SK-N-SH treated with all-trans-retinoic acid at 6 μM for 48 hours (cell line): ENCODE results near the gene TAAR6.

Experiments
- ATAC-seq: fragments of 200-7000 bp; cut with Tn5 transposase; 3 replicates; pipeline ENCODE4 v1.9.1; 2020; ENCODE audit warnings: mild to moderate bottlenecking, moderate library complexity
- BACH2 ChIP-seq: fragments of 250-450 bp; sonication (Bioruptor Pico); IDR thresholded peaks from 2 replicates; pipeline ENCODE4 v1.9.0; 2021; ENCODE audit warnings: mild to moderate bottlenecking, borderline replicate concordance
- CSDC2 ChIP-seq: fragments of 250-450 bp; sonication (Bioruptor Pico); IDR thresholded peaks from 2 replicates; pipeline ENCODE4 v1.5.0; 2020; ENCODE audit warnings: mild to moderate bottlenecking, moderate library complexity
- ESRRG ChIP-seq: fragments of 250-450 bp; sonication (Bioruptor Pico); IDR thresholded peaks from 2 replicates; pipeline ENCODE4 v1.6.1; 2021; ENCODE audit warnings: mild to moderate bottlenecking
- GLIS3 ChIP-seq: fragments of 250-450 bp; sonication (Bioruptor Pico); IDR thresholded peaks from 2 replicates; pipeline ENCODE4 v1.5.0; 2020; ENCODE audit warnings: mild to moderate bottlenecking, moderate library complexity
- ISL1 ChIP-seq: fragments of 250-450 bp; sonication (Bioruptor Pico); IDR thresholded peaks from 2 replicates; pipeline ENCODE4 v2.1.2; 2022; ENCODE audit warnings: mild to moderate bottlenecking, moderate library complexity
- OSR1 ChIP-seq: fragments of 250-450 bp; sonication (Bioruptor Pico); IDR thresholded peaks from 2 replicates; pipeline ENCODE4 v1.8.0; 2022; ENCODE audit warnings: moderate library complexity, mild to moderate bottlenecking, inconsistent platforms
- PPARA ChIP-seq: fragments of 250-450 bp; sonication (Bioruptor Pico); IDR thresholded peaks from 2 replicates; pipeline ENCODE4 v1.5.0; 2020; ENCODE audit warnings: mild to moderate bottlenecking, borderline replicate concordance
- RARB ChIP-seq: fragments of 250-450 bp; sonication (Bioruptor Pico); IDR thresholded peaks from 2 replicates; pipeline ENCODE4 v1.8.0; 2021; ENCODE audit warnings: mild to moderate bottlenecking, moderate library complexity
- SNAI2 ChIP-seq: fragments of 250-450 bp; sonication (Bioruptor Pico); IDR thresholded peaks from 2 replicates; pipeline ENCODE4 v1.5.0; 2020; ENCODE audit warnings: mild to moderate bottlenecking, moderate library complexity
- TCF4 ChIP-seq: fragments of 250-450 bp; sonication (Bioruptor Pico); IDR thresholded peaks from 2 replicates; pipeline ENCODE4 v1.8.0; 2021; ENCODE audit warnings: mild to moderate bottlenecking, moderate library complexity, borderline replicate concordance
- TOX ChIP-seq: fragments of 250-450 bp; sonication (Bioruptor Pico); IDR thresholded peaks from 2 replicates; pipeline ENCODE4 v1.8.0; 2021; ENCODE audit warnings: mild to moderate bottlenecking, moderate library complexity, borderline replicate concordance
- ZC3H10 ChIP-seq: fragments of 250-450 bp; sonication (Bioruptor Pico); IDR thresholded peaks from 2 replicates; pipeline ENCODE4 v1.5.1; 2021; ENCODE audit warnings: mild to moderate bottlenecking, moderate library complexity
- ZFP3 ChIP-seq: fragments of 250-450 bp; sonication (Bioruptor Pico); IDR thresholded peaks from 2 replicates; pipeline ENCODE4 v1.5.0; 2020; ENCODE audit warnings: mild to moderate bottlenecking, moderate library complexity
- ZFP30 ChIP-seq: fragments of 450-650 bp; formaldehyde crosslinking; IDR thresholded peaks from 2 replicates; pipeline ENCODE4 v1.5.0; 2022; ENCODE audit warnings: mild to moderate bottlenecking, moderate library complexity
- ZNF565 ChIP-seq: fragments of 450-650 bp; formaldehyde crosslinking; conservative IDR thresholded peaks from 2 replicates; pipeline ENCODE4 v1.5.0; 2020; ENCODE audit warnings: low read depth, mild to moderate bottlenecking, moderate library complexity
- ZNF70 ChIP-seq: fragments of 450-650 bp; formaldehyde crosslinking; IDR thresholded peaks from 2 replicates; pipeline ENCODE4 v1.5.0; 2020; ENCODE audit warnings: mild to moderate bottlenecking, moderate library complexity
- ZNF8 ChIP-seq: fragments of 450-650 bp; formaldehyde crosslinking; IDR thresholded peaks from 2 replicates; pipeline ENCODE4 v1.5.0; 2020; ENCODE audit warnings: mild to moderate bottlenecking, moderate library complexity
- TF ChIP-seq, protein P1 (sequence below): fragments of 250-450 bp; sonication (Bioruptor Pico); IDR thresholded peaks from 2 replicates; pipeline ENCODE4 v1.5.0; 2020; ENCODE audit warnings: mild to moderate bottlenecking, moderate library complexity
- TF ChIP-seq, protein P2 (sequence below): fragments of 250-450 bp; sonication (Bioruptor Pico); IDR thresholded peaks from 2 replicates; pipeline ENCODE4 v1.5.1; 2021; ENCODE audit warnings: mild to moderate bottlenecking, moderate library complexity
- TF ChIP-seq, protein P3 (sequence below): fragments of 250-450 bp; sonication (Bioruptor Pico); IDR thresholded peaks from 2 replicates; pipeline ENCODE4 v1.5.1; 2020; ENCODE audit warnings: low read depth, mild to moderate bottlenecking, moderate library complexity
- TF ChIP-seq, protein P4 (sequence below): fragments of 250-450 bp; sonication (Bioruptor Pico); IDR thresholded peaks from 2 replicates; pipeline ENCODE4 v1.8.0; 2020; ENCODE audit warnings: mild to moderate bottlenecking, moderate library complexity, borderline replicate concordance

The TAAR6 gene

DNA sequence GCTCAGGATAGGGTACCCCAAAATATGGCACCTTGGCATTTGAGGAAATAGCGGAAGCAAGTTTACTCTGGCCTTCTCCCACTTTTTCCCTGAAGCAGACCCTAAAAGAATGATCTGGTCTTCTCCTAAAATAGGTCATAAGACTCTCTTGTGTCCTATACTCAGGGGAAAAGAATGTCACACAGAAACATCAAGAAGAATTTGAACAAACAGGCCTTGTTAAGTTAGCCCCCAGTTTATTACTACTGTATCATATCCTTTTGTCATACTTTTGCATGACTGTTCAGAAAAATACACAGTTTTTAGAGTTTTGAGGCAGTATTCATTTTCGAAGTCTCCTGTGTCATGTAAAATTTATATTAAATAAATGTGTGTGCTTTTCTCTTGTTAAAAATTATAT is 41.5 kb downstream of the TAAR6 start:
- TF ChIP-seq CSDC2 = no peak
- TF ChIP-seq TOX (CRISPR knock-in tag) = no peak
- TF ChIP-seq GLIS3 (CRISPR knock-in tag) = no peak
- no peak for TF ChIP-seq ZNF565 (CRISPR knock-in tag)
- no peak for TF ChIP-seq TCF4 (CRISPR knock-in tag)
- no peak for TF ChIP-seq ZNF8
- no peak for TF ChIP-seq SNAI2
- no peak for TF ChIP-seq RARB
- TF ChIP-seq, protein P1, sequence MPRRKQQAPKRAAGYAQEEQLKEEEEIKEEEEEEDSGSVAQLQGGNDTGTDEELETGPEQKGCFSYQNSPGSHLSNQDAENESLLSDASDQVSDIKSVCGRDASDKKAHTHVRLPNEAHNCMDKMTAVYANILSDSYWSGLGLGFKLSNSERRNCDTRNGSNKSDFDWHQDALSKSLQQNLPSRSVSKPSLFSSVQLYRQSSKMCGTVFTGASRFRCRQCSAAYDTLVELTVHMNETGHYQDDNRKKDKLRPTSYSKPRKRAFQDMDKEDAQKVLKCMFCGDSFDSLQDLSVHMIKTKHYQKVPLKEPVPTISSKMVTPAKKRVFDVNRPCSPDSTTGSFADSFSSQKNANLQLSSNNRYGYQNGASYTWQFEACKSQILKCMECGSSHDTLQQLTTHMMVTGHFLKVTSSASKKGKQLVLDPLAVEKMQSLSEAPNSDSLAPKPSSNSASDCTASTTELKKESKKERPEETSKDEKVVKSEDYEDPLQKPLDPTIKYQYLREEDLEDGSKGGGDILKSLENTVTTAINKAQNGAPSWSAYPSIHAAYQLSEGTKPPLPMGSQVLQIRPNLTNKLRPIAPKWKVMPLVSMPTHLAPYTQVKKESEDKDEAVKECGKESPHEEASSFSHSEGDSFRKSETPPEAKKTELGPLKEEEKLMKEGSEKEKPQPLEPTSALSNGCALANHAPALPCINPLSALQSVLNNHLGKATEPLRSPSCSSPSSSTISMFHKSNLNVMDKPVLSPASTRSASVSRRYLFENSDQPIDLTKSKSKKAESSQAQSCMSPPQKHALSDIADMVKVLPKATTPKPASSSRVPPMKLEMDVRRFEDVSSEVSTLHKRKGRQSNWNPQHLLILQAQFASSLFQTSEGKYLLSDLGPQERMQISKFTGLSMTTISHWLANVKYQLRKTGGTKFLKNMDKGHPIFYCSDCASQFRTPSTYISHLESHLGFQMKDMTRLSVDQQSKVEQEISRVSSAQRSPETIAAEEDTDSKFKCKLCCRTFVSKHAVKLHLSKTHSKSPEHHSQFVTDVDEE (CRISPR knock-in tag) = no peak
- TF ChIP-seq, protein P2, sequence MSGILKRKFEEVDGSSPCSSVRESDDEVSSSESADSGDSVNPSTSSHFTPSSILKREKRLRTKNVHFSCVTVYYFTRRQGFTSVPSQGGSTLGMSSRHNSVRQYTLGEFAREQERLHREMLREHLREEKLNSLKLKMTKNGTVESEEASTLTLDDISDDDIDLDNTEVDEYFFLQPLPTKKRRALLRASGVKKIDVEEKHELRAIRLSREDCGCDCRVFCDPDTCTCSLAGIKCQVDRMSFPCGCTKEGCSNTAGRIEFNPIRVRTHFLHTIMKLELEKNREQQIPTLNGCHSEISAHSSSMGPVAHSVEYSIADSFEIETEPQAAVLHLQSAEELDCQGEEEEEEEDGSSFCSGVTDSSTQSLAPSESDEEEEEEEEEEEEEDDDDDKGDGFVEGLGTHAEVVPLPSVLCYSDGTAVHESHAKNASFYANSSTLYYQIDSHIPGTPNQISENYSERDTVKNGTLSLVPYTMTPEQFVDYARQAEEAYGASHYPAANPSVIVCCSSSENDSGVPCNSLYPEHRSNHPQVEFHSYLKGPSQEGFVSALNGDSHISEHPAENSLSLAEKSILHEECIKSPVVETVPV (CRISPR knock-in tag) = no peak
- no peak for TF ChIP-seq ZC3H10
- TF ChIP-seq ESRRG = no peak
- no peak for TF ChIP-seq OSR1 (CRISPR knock-in tag)
- TF ChIP-seq, all 23 proteins: peak for 0
- no peak for ATAC-seq

DNA sequence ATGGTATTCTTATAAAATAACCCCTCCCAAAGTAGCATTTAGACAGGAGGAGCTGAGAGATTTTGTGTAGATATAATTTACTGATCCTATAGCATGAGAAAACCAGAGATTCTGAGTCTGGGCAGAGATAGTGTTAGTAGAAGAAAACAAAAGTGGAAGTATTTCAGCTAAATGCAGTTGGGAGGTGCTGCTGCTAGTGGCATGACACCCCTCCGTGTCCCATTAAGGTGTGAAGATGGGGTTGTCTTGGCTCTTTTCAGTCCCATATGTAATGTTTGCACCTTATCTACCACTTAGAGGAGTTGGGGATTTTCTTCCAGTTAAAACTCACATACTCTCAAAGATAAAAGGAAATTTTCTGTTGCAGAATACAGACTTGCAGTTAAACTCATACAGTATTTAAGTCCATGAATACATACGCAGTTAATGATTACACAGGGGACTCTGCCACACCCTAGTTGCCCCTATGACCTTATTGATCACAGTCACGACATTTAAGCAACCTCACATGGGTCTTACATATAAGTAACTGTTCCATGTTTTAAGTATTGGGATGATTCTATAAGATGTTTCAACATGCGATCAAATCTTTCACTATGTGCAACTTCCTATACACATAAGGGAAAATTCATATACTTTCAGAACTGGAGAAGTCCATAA is 42.5 kb downstream of the TAAR6 start:
- ATAC-seq = no peak
- TF ChIP-seq PPARA (CRISPR knock-in tag) = no peak
- no peak for TF ChIP-seq GLIS3 (CRISPR knock-in tag)
- TF ChIP-seq ESRRG = no peak
- no peak for TF ChIP-seq RARB
- TF ChIP-seq CSDC2 = no peak
- TF ChIP-seq ZFP30 (CRISPR knock-in tag) = no peak
- TF ChIP-seq, protein P1 (CRISPR knock-in tag) = no peak
- TF ChIP-seq BACH2 (CRISPR knock-in tag) = no peak
- TF ChIP-seq ZC3H10 = no peak
- no peak for TF ChIP-seq TCF4 (CRISPR knock-in tag)
- TF ChIP-seq, protein P2 (CRISPR knock-in tag) = no peak
- TF ChIP-seq ZFP3 (CRISPR knock-in tag) = no peak
- TF ChIP-seq, protein P3, sequence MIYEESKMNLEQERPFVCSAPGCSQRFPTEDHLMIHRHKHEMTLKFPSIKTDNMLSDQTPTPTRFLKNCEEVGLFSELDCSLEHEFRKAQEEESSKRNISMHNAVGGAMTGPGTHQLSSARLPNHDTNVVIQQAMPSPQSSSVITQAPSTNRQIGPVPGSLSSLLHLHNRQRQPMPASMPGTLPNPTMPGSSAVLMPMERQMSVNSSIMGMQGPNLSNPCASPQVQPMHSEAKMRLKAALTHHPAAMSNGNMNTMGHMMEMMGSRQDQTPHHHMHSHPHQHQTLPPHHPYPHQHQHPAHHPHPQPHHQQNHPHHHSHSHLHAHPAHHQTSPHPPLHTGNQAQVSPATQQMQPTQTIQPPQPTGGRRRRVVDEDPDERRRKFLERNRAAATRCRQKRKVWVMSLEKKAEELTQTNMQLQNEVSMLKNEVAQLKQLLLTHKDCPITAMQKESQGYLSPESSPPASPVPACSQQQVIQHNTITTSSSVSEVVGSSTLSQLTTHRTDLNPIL = no peak
- TF ChIP-seq, protein P4, sequence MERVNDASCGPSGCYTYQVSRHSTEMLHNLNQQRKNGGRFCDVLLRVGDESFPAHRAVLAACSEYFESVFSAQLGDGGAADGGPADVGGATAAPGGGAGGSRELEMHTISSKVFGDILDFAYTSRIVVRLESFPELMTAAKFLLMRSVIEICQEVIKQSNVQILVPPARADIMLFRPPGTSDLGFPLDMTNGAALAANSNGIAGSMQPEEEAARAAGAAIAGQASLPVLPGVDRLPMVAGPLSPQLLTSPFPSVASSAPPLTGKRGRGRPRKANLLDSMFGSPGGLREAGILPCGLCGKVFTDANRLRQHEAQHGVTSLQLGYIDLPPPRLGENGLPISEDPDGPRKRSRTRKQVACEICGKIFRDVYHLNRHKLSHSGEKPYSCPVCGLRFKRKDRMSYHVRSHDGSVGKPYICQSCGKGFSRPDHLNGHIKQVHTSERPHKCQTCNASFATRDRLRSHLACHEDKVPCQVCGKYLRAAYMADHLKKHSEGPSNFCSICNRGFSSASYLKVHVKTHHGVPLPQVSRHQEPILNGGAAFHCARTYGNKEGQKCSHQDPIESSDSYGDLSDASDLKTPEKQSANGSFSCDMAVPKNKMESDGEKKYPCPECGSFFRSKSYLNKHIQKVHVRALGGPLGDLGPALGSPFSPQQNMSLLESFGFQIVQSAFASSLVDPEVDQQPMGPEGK (CRISPR knock-in tag) = no peak
- TF ChIP-seq TOX (CRISPR knock-in tag) = no peak
- TF ChIP-seq ZNF565 (CRISPR knock-in tag) = no peak
- TF ChIP-seq ZNF8 = no peak
- no peak for TF ChIP-seq ZNF70
- TF ChIP-seq OSR1 (CRISPR knock-in tag) = no peak
- no peak for TF ChIP-seq ISL1 (CRISPR knock-in tag)
